Cardiac muscle cell (in vitro differentiated cells and primary cell): Measurements from ENCODE around the gene CFAP70. TPM values are rescaled to one million over a fixed set of nuclear protein-coding genes. Genes with fewer than 3 reads are reported as not detected.

Experiments
- DNase-seq, 2 donors: peaks; one replicate each; pipeline versions ENCODE4 v3.0.0 to v3.0.0-alpha.2; 2010 to 2017; ENCODE audit warnings: low read depth in 1 of 2, low spot score in 1 of 2
- H3K27ac ChIP-seq: fragments of 200-600 bp; sonication (generic); 2 replicates; pipeline ENCODE4 v1.5.1; 2016
- H3K27me3 ChIP-seq: fragments of 200-600 bp; sonication (generic); 2 replicates; pipeline ENCODE4 v1.6.0; 2016; ENCODE audit warnings: control low read depth
- H3K36me3 ChIP-seq: fragments of 200-600 bp; sonication (generic); 2 replicates; pipeline ENCODE4 v1.5.1; 2016; ENCODE audit warnings: control low read depth
- H3K4me1 ChIP-seq: fragments of 200-600 bp; sonication (generic); 2 replicates; pipeline ENCODE4 v1.8.1; 2017; ENCODE audit warnings: low read depth, mild to moderate bottlenecking, mixed run types
- H3K4me3 ChIP-seq: fragments of 200-600 bp; sonication (generic); 2 replicates; pipeline ENCODE4 v1.5.1; 2016; ENCODE audit warnings: mild to moderate bottlenecking
- H3K9me3 ChIP-seq: fragments of 200-600 bp; sonication (generic); 2 replicates; pipeline ENCODE4 v1.5.1; 2017; ENCODE audit warnings: low read depth, mild to moderate bottlenecking, control low read depth
- CTCF ChIP-seq: IDR thresholded peaks from 2 replicates; pipeline ENCODE4 v1.5.1; 2012; ENCODE audit warnings: low read depth, mild to moderate bottlenecking, low read length
- polyA plus RNA-seq: library from polyadenylated mRNA; unstranded; fragments of >200 nt; fragmentation: Nextera tagmentation; extraction: Ambion mirVana; gene quantifications from 2 replicates; pipeline ENCODE4 v1.2.1, GENCODE V29; 2016
- total RNA-seq: library from RNA; depleted of rRNA; stranded (reverse); fragments of >200 nt; gene quantifications from 2 replicates; pipeline ENCODE4 v1.2.3, GENCODE V29; 2016

Gene CFAP70
- total and polyA plus RNA-seq, 2 experiments from 2014 or later: 1.9 to 4.0 TPM

DNA sequence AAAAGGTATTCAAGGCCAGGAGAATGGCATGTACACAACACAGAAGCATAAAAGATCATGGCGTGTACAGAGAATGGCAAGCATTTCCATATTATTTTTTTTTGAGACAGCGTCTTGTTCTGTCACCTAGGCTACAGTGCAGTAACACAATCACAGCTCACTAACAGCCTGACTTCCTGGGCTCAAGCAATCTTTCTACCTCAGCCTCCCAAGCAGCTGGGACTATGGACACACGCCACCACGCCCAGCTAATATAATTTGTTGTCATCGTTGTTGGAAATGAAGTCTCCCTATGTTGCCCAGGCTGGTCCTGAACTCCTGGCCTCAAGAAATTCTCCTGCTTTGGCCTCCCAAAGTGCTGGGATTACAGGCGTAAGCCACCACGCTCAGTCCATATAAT lies 27.9 kb upstream of the CFAP70 start:
- no peak for TF ChIP-seq CTCF
- H3K27ac ChIP-seq: no peak overlapping the region
- no peaks in the 10 kb centered on the region for H3K9me3 ChIP-seq
- H3K36me3 ChIP-seq: peaks cover 37% of the 10 kb centered on the region
- no peaks in the 10 kb centered on the region for H3K27me3 ChIP-seq
- DNase-seq: no peak
- H3K4me1 ChIP-seq: no peaks in the 10 kb centered on the region
- no peak overlapping the region for H3K4me3 ChIP-seq

DNA sequence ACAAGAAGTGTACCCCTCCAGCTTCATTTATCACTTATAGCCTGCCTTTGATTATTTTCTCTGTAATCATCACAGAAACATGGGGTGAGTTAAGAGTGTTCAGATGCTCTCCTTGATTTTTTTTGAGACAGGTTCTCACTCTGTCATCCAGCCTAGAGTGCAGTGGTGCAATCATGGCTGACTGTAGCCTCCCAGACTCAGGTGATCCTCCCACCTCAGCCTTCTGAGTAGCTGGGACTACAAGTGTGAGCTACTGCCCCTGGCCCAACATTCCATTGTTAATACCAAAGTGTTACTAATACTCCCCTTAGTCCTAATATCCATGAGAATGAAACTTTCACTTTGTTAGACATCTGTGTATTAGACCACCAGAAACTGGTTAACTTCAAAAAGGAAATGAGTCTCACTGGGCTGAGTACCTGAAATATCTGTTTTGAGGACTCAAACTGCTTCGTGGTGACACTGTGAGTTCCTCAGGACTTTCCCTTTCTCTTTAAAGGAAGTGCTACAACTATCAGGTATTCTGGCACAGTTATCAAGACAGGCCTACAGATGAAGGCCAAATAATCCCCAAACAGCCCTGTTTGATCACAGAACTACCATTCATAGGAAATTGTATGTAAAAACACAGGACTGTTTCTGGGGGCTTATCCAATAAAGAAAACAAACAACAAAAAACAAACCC lies 20.5 kb upstream of the CFAP70 start:
- H3K27ac ChIP-seq: no peak overlapping the region
- no peak for TF ChIP-seq CTCF
- no peaks in the 10 kb centered on the region for H3K9me3 ChIP-seq
- no peak for DNase-seq
- H3K4me3 ChIP-seq: no peak overlapping the region
- H3K27me3 ChIP-seq: no peaks in the 10 kb centered on the region
- H3K36me3 ChIP-seq: peaks cover 39% of the 10 kb centered on the region
- H3K4me1 ChIP-seq: no peaks in the 10 kb centered on the region

GRCh38 chr10:73376679-73377078 lies 18.0 kb upstream of the CFAP70 start:
- H3K27me3 ChIP-seq: no peaks in the 10 kb centered on the region
- no peaks in the 10 kb centered on the region for H3K4me1 ChIP-seq
- H3K27ac ChIP-seq: no peak overlapping the region
- no peak for TF ChIP-seq CTCF
- H3K9me3 ChIP-seq: no peaks in the 10 kb centered on the region
- no peak for DNase-seq
- peaks cover 30% of the 10 kb centered on the region for H3K36me3 ChIP-seq
- H3K4me3 ChIP-seq: no peak overlapping the region

- Histone ChIP-seq H3K27ac (no peak overlapping the region), H3K27me3 (no peaks in the 10 kb centered on the region), H3K36me3 (peaks cover 10% of the 10 kb centered on the region), H3K4me3 (no peak overlapping the region), H3K4me1 (no peaks in the 10 kb centered on the region), H3K9me3 (no peaks in the 10 kb centered on the region)
- no peak for DNase-seq
- no peak for TF ChIP-seq CTCF
Observed at GRCh38 chr10:73368238-73368637, 9.6 kb upstream of the CFAP70 start.

DNA sequence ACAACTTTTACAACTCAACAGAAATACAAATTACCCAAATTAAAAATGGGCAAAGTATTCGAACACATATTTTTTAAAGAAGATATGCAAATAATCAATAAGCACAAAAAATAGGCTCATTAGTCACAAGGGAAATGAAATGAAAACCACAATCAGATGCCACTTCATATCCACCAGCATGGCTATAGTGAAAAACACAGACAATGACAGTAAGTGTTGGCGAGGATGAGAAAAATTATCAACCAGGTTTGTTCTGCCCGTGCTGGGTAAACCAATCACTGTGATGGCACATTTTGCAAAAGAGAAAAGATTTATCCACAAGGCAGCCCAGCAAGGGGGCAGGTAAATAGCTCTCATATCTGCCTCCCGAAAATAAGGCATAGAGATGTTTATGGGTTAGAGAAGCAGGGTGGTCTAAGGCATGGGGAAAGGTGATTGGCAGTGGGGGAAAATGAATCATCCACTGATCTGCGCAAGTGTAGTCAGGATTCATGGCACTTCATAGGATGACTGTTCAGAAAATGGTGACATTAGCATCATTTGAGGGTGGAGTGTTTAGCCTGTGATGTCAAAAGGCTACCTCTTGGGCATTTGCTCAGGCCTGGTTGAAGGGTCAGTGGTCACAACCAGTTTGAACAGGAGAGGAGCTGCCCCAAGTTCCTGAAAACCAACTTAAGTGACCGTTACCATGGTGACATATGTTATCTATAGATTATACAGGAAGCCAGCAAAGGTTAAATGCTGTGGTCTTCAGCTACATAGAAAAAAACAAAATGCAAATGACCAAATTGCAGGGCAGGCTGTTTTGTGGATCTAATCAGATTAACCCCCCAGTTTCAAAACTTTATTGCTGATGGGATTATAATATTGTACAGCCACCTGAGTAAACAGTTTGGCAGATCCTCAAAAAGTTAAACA lies 8.0 kb upstream of the CFAP70 start:
- Histone ChIP-seq H3K27ac (no peak overlapping the region), H3K4me1 (no peaks in the 10 kb centered on the region), H3K9me3 (no peaks in the 10 kb centered on the region), H3K27me3 (no peaks in the 10 kb centered on the region), H3K36me3 (peaks cover 8% of the 10 kb centered on the region), H3K4me3 (no peak overlapping the region)
- no peak for DNase-seq
- TF ChIP-seq CTCF: no peak
